Hepatocyte (in vitro differentiated cells): Measurements from ENCODE around the gene C6orf136. TPM values are rescaled to one million over a fixed set of nuclear protein-coding genes. Genes with fewer than 3 reads are reported as not detected.
A peak's percentile ranks its signal among the peaks of the same experiment; 100 is the strongest.

Experiments
- DNase-seq: peaks from one replicate; pipeline ENCODE4 v3.0.0-alpha.2; 2016; ENCODE audit warnings: low spot score
- H2AFZ ChIP-seq: fragments of 200-600 bp; sonication (generic); 2 replicates; pipeline ENCODE4 v1.6.0; 2016; ENCODE audit warnings: antibody characterized with exemption, mild to moderate bottlenecking
- H3K27ac ChIP-seq: fragments of 200-600 bp; sonication (generic); 2 replicates; pipeline ENCODE4 v1.5.1; 2016; ENCODE audit warnings: mild to moderate bottlenecking
- H3K27me3 ChIP-seq: fragments of 200-600 bp; sonication (generic); 2 replicates; pipeline ENCODE4 v1.6.1; 2016
- H3K36me3 ChIP-seq: fragments of 200-600 bp; sonication (generic); replicated peaks from 2 replicates; pipeline ENCODE4 v1.5.1; 2016; ENCODE audit warnings: low read depth; ENCODE audit not compliant: insufficient read depth
- H3K4me1 ChIP-seq: fragments of 200-600 bp; sonication (generic); 2 replicates; pipeline ENCODE4 v1.5.1; 2016; ENCODE audit warnings: mild to moderate bottlenecking, moderate library complexity; ENCODE audit not compliant: insufficient read depth
- H3K4me2 ChIP-seq: fragments of 200-600 bp; sonication (generic); 2 replicates; pipeline ENCODE4 v1.6.0; 2016
- H3K4me3 ChIP-seq: fragments of 200-600 bp; sonication (generic); 2 replicates; pipeline ENCODE4 v1.5.1; 2016; ENCODE audit warnings: mild to moderate bottlenecking
- H3K79me2 ChIP-seq: fragments of 200-600 bp; sonication (generic); 2 replicates; pipeline ENCODE4 v1.6.0; 2017; ENCODE audit warnings: mild to moderate bottlenecking
- H3K9me2 ChIP-seq: fragments of 200-600 bp; sonication (generic); replicated peaks from 2 replicates; pipeline ENCODE4 v1.6.0; 2017; ENCODE audit warnings: mild to moderate bottlenecking; ENCODE audit not compliant: insufficient read depth
- H3K9me3 ChIP-seq: fragments of 200-600 bp; sonication (generic); 2 replicates; pipeline ENCODE4 v1.5.1; 2016; ENCODE audit warnings: low read depth, mild to moderate bottlenecking
- H4K20me1 ChIP-seq: fragments of 200-600 bp; sonication (generic); 2 replicates; pipeline ENCODE4 v1.6.0; 2016; ENCODE audit warnings: mild to moderate bottlenecking; ENCODE audit not compliant: insufficient read depth, poor library complexity, severe bottlenecking
- EZH2 ChIP-seq: fragments of 200-600 bp; sonication (generic); IDR thresholded peaks from 2 replicates; pipeline ENCODE4 v1.6.1; 2016; ENCODE audit warnings: antibody characterized with exemption, mild to moderate bottlenecking, borderline replicate concordance
- EZH2phosphoT487 ChIP-seq: fragments of 200-600 bp; sonication (generic); IDR thresholded peaks from one replicate; pipeline ENCODE4 v1.6.1; 2018; ENCODE audit warnings: antibody characterized with exemption, mild to moderate bottlenecking, low read depth, moderate library complexity; ENCODE audit not compliant: unreplicated experiment, severe bottlenecking
- WGBS: methylation state at CpG from one replicate; pipeline ENCODE4 v1.1.6; 2016; ENCODE audit warnings: low lambda C conversion rate; ENCODE audit errors: missing lambda C conversion rate; 5-methylcytosine and 5-hydroxymethylcytosine counted together
- polyA plus RNA-seq: library from polyadenylated mRNA; unstranded; fragments of >200 nt; fragmentation: Nextera tagmentation; extraction: Ambion mirVana; gene quantifications from 2 replicates; pipeline ENCODE4 v1.2.1, GENCODE V29; 2016
- total RNA-seq: library from RNA; depleted of rRNA; stranded (reverse); fragments of >200 nt; gene quantifications from 2 replicates; pipeline ENCODE4 v1.2.3, GENCODE V29; 2014
- TF ChIP-seq, protein P1 (sequence below): fragments of 200-600 bp; sonication (generic); IDR thresholded peaks from 2 replicates; pipeline ENCODE4 v1.5.1; 2016; ENCODE audit warnings: antibody characterized with exemption, mild to moderate bottlenecking; ENCODE audit not compliant: poor library complexity

The C6orf136 gene
- total and polyA plus RNA-seq, 2 experiments from 2014 or later, result 8.7 to 16.9 TPM

DNA sequence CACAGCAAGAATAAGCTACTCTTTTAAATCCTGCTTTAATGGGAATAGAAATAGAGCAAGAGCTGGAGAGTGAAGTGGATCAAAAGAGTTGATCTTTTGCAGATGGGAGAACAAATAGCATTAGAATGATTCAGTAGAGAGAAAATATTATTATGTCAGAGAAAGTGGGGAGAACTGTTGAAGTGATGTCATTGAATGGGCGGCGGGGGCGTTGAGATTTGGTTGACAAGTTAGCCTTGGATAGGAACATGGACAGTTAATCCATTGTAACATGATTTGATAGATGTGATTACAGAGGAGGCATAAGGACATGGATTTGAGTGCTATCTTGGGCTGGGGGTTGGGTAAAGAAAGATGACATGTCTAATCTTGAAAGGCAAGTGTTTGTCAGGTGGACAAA, 11.1 kb upstream of the C6orf136 start:
- TF ChIP-seq, protein P1, sequence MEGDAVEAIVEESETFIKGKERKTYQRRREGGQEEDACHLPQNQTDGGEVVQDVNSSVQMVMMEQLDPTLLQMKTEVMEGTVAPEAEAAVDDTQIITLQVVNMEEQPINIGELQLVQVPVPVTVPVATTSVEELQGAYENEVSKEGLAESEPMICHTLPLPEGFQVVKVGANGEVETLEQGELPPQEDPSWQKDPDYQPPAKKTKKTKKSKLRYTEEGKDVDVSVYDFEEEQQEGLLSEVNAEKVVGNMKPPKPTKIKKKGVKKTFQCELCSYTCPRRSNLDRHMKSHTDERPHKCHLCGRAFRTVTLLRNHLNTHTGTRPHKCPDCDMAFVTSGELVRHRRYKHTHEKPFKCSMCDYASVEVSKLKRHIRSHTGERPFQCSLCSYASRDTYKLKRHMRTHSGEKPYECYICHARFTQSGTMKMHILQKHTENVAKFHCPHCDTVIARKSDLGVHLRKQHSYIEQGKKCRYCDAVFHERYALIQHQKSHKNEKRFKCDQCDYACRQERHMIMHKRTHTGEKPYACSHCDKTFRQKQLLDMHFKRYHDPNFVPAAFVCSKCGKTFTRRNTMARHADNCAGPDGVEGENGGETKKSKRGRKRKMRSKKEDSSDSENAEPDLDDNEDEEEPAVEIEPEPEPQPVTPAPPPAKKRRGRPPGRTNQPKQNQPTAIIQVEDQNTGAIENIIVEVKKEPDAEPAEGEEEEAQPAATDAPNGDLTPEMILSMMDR, result no peak
- H3K27me3 ChIP-seq, result no peaks in the 10 kb centered on the region
- 100% methylated on average over 3 of the region's 3 CpGs for WGBS
- H3K4me2 ChIP-seq, result no peak overlapping the region
- no peak overlapping the region for H3K4me3 ChIP-seq
- H2AFZ ChIP-seq, result no peak overlapping the region
- H3K9me3 ChIP-seq, result no peaks in the 10 kb centered on the region
- H3K9me2 ChIP-seq, result no peaks in the 10 kb centered on the region
- H4K20me1 ChIP-seq, result no peaks in the 10 kb centered on the region
- H3K36me3 ChIP-seq, result no peaks in the 10 kb centered on the region
- H3K27ac ChIP-seq, result no peak overlapping the region
- DNase-seq, result no peak
- no peaks in the 10 kb centered on the region for H3K4me1 ChIP-seq
- no peaks in the 10 kb centered on the region for H3K79me2 ChIP-seq

DNA sequence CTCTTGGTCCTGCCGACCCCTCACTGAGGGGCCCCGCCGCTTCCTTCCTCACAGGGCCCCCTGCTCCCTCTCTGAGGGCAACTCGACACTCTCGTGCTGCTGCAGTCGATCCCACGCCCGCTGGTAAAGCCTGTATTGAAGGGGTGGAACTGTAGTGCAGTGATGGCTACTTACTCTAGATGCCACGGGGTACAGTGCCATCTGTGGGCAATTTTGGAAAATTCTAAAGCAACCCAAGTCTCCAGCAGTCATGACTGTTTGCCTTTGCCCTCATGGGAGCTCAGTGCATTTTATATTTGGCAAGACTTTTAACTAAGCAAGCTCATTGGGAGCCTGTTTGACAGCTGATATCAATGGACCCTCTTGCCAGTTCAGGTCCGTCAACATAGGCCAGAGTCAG, 6.5 kb upstream of the C6orf136 start:
- peaks cover 19% of the 10 kb centered on the region for H3K79me2 ChIP-seq
- no peaks in the 10 kb centered on the region for H3K27me3 ChIP-seq
- H3K9me2 ChIP-seq, result no peaks in the 10 kb centered on the region
- H2AFZ ChIP-seq, result no peak overlapping the region
- DNase-seq, result no peak
- peaks cover 6% of the 10 kb centered on the region for H3K4me1 ChIP-seq
- H3K4me3 ChIP-seq, result no peak overlapping the region
- H4K20me1 ChIP-seq, result no peaks in the 10 kb centered on the region
- H3K9me3 ChIP-seq, result no peaks in the 10 kb centered on the region
- TF ChIP-seq, protein P1, result no peak
- no peak for TF ChIP-seq EZH2phosphoT487
- no peak for TF ChIP-seq EZH2
- no peak overlapping the region for H3K27ac ChIP-seq
- 87% methylated on average over 10 of the region's 10 CpGs for WGBS
- H3K36me3 ChIP-seq, result no peaks in the 10 kb centered on the region
- H3K4me2 ChIP-seq, result no peak overlapping the region

DNA sequence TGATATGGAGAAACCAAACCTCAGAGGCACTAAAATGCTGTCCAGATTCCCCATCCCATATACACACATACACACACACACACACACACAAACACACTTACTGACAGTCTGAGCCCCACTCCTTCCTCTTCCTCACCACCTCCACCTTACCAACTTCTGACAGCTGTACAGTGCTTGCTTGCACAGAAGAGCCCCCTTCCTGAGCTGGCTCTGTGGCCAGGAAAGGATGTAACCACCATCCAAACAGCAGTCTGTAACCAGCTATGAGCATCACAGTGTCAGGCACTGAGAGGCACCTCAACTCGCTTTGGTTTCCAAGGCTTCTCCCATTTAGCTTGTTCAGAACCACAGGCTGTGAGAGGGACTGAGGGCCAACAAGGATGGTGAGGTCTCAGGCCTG, 5.9 kb upstream of the C6orf136 start:
- Histone ChIP-seq H3K4me1 (peaks cover 9% of the 10 kb centered on the region), H3K4me2 (no peak overlapping the region), H3K36me3 (no peaks in the 10 kb centered on the region), H3K9me2 (no peaks in the 10 kb centered on the region), H2AFZ (no peak overlapping the region), H3K9me3 (no peaks in the 10 kb centered on the region), H3K27ac (peak overlapping the region; percentile 30), H3K4me3 (no peak overlapping the region), H3K79me2 (peaks cover 25% of the 10 kb centered on the region), H4K20me1 (peaks cover 2% of the 10 kb centered on the region), H3K27me3 (no peaks in the 10 kb centered on the region)
- 100% methylated on average over 1 of the region's 1 CpG for WGBS
- no peak for TF ChIP-seq EZH2
- TF ChIP-seq, protein P1, result no peak
- no peak for TF ChIP-seq EZH2phosphoT487
- no peak for DNase-seq

DNA sequence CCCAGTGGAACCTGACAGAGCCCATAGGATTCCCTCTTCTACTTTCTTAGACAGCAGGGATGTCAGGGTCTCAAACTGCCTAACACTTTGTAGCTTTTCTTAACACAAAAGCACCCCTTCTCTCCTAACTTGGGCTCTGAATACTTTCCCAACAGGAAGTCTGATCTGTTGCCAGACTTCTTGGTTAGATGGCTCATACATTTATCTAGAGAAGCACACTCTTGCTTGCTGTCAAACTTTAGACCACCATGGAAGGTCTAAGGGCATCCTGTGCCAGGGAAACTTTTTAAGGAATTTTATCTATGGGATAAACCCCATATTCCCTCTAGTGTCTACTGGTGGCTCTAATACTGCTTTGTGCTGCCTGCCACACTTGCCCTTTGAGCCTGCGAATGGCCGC, 3.3 kb upstream of the C6orf136 start:
- Histone ChIP-seq H3K9me3 (no peaks in the 10 kb centered on the region), H3K9me2 (no peaks in the 10 kb centered on the region), H2AFZ (no peak overlapping the region), H3K27me3 (no peaks in the 10 kb centered on the region), H3K79me2 (peaks cover 41% of the 10 kb centered on the region), H3K4me1 (peaks cover 16% of the 10 kb centered on the region), H3K27ac (no peak overlapping the region), H4K20me1 (peaks cover 8% of the 10 kb centered on the region), H3K36me3 (no peaks in the 10 kb centered on the region), H3K4me3 (no peak overlapping the region), H3K4me2 (no peak overlapping the region)
- WGBS, result 93% methylated on average over 2 of the region's 2 CpGs
- no peak for TF ChIP-seq EZH2
- no peak for TF ChIP-seq EZH2phosphoT487
- TF ChIP-seq, protein P1, result no peak
- DNase-seq, result no peak
